Measurements from ENCODE around the gene HYAL3. TPM values are rescaled to one million over a fixed set of nuclear protein-coding genes. Genes with fewer than 3 reads are reported as not detected.
A peak's percentile ranks its signal among the peaks of the same experiment; 100 is the strongest.

Gene HYAL3
- total and polyA plus RNA-seq, 2 of the 13 experiments (the other 11 are each of a cell fraction or from before 2014, with no cell fraction given) = 5.5 to 10.4 TPM

GRCh38 chr3:50268703-50269451 is 30.3 kb downstream of the HYAL3 start, which contains the start of gene SEMA3B (continued):
- TF ChIP-seq HOMEZ (CRISPR knock-in tag; IDR thresholded peaks at IDR 0.05; ENCODE audit: low read depth) = 0 out of 2 replicates have a peak, but pooled peaks have one; percentile 10
- no peak for TF ChIP-seq ZNF282 (IDR thresholded peaks at IDR 0.05; ENCODE audit: partially characterized antibody)
- TF ChIP-seq MLLT10 (CRISPR knock-in tag; IDR thresholded peaks at IDR 0.05) = no peak
- TF ChIP-seq GABPB1 (CRISPR knock-in tag; IDR thresholded peaks at IDR 0.05) = peak; percentile 43; the same call in 1 of the 2 replicates
- no peak; the same call in 1 of the 2 replicates for TF ChIP-seq ZNF724P (CRISPR knock-in tag; IDR thresholded peaks at IDR 0.05; ENCODE audit: borderline replicate concordance)
- TF ChIP-seq ELF4 (CRISPR knock-in tag; IDR thresholded peaks at IDR 0.05; ENCODE audit: borderline replicate concordance) = peak; percentile 33; the same call in 1 of the 2 replicates
- no peak for TF ChIP-seq E2F5 (CRISPR knock-in tag; conservative IDR thresholded peaks at IDR 0.05)
- TF ChIP-seq HNRNPL (IDR thresholded peaks at IDR 0.05; ENCODE audit: low read depth, low read length) = peak; percentile 93
- peak; percentile 71 for TF ChIP-seq ZBTB7B (CRISPR knock-in tag; IDR thresholded peaks at IDR 0.05)
- TF ChIP-seq NR2F2 (IDR thresholded peaks at IDR 0.05; ENCODE audit: borderline replicate concordance, low read depth) = no peak
- no peak for TF ChIP-seq FUBP1 (CRISPR knock-in tag; IDR thresholded peaks at IDR 0.05; ENCODE audit: borderline replicate concordance)
